Measurements from ENCODE around the gene TLCD1.
"Not testable (repeated sequence)": the region's sequence is repeated elsewhere in the genome, so short reads cannot be mapped to it uniquely, and the experiment has no call there.

TLCD1 gene

DNA sequence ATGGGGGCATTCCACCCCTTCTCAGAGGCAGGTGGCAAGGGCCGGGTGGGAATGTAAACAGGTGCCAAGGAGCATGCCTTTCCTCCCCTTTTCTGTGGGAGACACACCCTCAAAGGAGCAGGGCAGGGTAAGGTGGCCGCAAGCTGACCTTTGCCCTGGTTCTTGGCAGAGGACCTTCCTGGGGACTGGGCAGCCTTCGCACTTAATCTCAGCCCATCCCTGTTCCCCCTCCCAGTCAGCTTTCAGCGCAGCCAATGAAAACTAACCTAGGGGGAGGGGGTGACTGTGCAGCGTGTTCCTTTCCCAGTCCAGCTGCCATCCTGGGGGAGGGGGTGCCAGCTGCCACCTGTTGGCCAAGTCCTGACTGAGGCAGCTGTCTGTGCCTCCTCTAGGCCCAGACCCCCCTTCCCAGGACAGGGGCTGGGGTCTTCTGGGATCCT is 20.6 kb upstream of the TLCD1 start:
- DNase-seq: no peak

DNA sequence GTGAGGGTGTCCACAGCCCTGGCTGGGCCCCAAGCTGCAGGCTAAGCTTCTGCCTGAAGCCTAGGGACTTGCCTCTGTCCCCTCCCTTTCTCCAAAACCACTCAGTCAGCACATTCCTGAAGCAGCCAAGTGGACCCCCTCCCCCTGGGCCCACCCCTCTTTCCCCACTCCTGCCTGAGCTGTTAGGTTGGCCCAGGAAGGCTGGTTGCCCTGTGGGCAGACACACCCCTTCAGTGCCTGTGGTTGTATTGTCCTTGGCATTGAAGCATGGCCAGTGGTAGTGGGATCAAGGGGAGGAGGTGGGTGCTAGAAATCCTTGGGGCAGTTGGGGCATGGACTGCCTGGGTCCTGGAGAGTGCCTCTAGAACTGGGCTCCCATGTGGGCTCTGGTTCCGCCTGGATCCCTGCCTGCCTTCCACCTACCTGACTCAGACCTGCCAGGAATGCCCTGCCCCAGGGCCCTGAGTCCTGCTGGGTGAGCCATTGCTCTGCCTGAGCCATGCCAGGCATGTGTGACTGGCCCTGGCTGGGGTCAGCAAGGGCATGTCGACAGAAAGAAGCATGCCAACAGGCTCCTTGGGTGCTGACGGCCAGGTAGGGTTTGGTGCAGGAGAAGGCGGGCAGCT is 19.9 kb upstream of the TLCD1 start:
- DNase-seq: no peak

DNA sequence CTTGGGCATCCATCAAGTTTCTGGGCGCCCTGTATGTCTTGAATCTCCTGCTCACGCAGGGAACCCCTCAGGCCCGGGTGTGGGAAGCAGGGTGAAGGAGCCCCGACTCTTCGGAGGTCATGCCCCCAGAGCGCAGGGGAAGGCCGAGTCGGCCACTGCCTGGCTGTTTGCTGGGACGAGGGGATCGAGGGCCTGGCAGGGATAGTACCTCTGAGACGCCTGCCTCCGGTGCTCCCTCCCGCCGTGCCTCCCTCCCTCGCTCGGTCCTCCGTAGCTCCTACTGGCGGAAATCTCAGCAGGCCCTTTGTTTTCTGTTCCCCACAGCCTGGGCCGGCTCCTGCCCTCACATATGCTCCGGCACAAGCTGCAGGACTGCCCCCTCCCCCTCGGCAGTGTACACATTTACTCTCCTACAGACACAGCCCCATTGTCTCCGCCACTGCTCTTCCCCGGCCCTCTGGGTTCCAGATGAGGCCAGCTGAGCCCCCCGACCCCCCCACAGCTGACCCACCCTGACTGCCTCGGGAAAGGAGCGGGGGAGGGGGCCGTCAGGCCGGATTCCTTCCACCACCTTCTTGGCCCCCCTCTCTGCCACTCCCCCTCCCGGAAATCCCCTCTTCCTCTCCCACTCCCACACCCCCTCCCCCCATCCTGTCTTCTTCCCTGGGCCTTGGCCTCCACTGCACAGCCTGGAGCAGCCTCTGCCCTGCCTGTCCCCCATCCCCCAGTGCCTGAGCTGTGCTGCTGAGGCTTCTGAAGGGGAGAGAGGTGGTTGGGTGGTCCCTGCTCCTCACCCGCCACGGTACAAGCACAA is 19.1 kb upstream of the TLCD1 start:
- peak in 1 of 4 experiments; percentile 28 for DNase-seq

DNA sequence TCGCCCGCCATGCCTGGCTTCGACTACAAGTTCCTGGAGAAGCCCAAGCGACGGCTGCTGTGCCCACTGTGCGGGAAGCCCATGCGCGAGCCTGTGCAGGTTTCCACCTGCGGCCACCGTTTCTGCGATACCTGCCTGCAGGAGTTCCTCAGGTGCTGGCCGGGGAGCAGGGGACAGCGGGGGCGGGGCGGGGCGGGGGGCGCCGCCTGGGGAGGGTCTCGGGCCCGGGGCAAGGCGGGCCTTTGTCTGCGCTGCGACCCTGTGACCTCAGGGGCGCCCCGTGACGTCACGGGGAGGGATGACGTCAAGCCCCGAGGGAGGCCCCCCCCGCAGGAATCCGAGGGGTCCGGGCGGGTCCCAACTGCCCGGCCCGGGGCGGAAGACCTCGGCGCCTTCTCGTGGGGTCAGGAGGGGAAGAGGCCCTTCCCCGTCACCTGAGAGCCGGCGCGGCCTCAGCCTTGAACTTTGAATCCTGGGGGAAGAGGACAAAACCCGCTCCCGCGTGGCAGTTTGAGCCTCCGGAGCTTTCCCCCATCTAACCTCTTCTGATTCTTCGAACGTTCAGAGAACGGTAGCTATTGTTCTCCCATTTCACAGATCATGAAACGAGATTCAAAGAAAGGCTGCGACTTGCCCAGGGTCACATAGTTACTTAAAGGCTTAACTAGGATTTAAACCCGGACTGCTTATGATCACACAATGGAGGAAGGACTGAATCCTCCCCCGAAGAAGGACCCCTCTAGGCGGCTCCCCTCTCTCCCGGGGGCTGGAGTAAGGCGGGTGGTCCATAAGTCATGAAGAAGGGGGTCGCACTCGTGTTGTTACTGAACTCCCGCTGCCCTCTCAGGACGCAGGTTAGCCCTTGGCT is 18.3 kb upstream of the TLCD1 start:
- DNase-seq: peak in 2 of 4 experiments; percentile 44 to 53

DNA sequence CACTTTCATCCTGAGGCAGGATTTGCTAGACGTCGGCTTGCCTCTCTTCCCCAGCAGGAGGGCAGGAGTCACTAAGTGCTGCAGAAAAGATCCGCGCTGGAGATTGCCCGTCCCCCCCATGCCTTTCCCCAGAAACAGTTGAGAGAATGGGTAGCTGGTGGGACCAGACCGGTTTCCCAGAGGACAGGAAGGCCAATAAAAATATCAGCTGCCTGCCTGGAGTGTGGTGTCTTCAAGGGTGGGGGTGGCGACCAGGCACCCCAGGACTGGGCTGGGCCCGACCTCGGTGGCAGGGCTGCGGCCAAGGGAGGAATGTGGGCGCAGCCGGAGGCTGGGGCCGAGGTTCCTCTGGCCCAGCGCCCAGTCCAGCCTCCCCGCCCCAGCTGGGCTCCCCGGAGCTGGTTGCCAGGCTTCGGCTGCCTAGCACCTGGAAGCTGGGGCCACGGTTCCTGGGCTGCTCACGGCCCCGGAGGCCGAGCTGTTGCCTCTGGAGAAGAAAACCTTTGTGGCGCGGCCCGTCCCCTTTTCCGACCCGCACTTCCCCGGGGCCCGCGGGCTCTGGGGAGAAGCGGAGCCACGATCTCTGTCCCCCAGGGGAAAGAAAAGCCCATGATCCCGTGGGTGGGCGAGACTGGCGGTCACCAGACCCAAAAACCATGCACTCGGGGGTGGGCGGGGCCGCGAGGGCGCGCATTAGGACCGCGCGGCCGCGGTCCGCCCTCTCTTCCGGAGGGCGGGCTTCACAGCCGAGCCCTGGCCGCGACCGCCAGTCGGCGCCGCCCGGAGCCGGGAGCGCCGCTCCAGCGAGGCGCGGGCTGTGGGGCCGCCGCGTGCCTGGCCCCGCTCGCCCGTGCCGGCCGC is 17.4 kb upstream of the TLCD1 start, which contains the start of gene TRAF4:
Gene TRAF4 (plus strand): TSS at position 769 of the 861 bp plus-strand sequence. CDS start 102 bp downstream, outside the sequence.
- peak; percentile 30 to 68 (median 43) for DNase-seq

DNA sequence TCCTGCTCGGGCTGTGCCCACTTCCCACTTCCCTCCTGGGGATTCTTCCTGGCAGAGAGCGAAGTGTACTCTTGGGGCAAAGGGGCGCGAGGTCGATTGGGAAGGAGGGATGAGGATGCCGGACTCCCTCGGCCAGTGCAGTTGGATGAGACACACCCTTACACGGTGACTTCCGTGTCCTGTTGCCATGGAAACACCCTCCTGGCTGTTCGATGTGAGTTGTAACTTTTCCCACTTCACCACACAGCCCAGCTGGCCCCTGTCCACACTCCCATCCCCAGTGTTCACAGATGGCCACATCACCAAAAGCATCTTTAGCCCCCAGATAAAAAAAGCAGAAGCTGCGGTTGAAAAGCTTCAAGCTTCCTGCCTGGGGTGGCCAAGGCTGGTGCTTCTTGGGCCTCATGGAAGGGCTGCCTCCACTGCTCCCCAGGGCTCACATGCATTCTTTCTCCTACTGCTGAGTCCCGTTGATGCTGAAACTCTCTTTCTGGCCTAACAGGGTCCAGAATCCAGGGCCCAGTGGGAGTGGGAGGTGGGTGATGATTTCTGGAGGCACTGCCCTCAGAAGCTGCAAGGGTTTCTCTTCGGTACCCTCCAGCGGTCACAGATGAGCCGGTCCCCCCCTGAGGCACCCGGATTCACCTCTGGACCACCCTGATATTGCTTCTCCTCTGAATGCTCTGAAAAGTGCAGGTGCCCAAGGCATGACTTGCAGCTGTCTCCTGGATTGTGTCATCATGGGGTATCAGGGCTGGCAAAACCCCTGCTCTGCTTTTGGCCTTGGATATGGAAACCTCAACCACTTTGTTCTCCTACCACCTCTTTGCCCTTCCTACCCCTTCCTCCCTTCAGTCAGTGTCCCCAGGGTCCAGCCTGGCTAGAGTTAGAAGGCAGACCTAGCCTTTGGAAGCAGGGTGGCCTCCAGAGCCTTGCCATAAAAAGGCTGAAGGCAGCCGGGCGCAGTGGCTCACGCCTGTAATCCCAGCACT is 15.6 kb upstream of the TLCD1 start:
- DNase-seq: no peak

DNA sequence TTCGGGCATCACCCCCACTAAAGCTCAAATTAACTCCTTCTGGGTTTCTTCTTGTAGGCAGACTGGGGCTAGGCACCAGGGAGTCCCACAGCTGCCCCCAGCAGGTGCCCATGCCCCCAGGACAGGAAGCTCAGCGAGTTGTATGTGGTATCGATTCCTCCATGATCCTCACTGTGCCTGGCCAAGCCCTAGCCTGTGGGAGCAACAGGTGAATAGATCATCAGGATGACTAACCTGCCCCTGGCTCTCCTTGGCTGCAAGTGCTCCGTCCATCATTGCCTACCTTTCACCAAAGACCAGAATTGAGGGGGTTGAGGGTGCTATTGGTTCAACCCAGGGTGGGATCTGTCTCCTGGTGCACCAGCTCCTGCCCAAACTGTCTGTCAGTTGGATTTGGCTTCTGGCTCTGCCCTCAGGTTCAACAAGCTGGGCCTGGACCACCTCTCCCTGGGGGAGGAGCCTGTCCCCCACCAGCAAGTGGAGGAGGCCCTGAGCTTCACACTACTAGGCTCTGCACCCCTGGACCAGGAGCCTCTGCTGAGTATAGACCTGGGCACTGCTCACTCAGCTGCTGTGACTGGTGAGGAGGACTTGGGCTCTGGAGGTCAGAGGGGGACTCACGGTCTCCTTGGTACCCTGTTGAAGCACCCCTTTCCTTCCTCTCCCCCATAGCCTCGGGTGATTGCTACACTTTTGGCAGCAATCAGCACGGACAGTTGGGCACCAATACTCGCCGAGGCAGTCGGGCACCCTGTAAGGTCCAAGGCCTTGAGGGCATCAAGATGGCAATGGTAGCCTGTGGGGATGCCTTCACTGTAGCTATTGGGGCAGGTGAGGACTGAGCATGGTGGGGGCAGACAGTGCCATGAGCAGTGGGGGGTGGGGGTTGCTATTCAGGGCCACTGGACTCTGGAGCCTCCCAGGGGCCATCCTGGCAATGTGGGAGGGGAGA is 14.6 kb upstream of the TLCD1 start:
- no peak for DNase-seq

DNA sequence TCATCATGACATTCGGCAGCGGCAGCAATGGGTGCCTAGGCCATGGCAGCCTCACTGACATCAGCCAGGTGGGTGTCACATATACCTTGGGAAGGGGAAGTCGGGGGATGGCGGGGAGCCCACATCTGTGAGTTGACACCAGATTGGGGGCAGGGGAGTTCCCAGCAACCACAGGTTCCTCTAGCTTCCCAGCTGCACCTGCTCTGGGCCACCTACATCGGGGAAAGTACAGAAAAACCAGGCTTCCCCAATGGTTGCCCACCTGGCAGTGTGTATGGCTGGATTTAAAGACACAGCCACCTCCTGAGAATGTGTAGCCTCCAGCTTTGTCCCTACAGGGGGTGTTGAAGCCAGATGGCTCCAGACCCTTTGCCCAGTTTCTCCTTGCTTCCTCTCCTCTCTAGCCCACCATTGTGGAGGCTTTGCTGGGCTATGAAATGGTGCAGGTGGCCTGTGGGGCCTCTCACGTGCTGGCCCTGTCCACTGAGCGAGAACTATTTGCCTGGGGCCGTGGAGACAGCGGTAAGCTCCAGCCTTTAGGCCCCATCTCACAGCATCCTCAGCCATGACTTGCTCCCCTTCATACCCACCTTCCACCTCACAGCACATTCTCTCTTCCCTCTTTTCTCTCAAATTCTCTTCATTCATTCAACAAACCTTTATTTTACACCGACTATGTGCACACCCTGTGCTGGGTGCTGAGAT is 12.8 kb upstream of the TLCD1 start:
- no peak for DNase-seq

DNA sequence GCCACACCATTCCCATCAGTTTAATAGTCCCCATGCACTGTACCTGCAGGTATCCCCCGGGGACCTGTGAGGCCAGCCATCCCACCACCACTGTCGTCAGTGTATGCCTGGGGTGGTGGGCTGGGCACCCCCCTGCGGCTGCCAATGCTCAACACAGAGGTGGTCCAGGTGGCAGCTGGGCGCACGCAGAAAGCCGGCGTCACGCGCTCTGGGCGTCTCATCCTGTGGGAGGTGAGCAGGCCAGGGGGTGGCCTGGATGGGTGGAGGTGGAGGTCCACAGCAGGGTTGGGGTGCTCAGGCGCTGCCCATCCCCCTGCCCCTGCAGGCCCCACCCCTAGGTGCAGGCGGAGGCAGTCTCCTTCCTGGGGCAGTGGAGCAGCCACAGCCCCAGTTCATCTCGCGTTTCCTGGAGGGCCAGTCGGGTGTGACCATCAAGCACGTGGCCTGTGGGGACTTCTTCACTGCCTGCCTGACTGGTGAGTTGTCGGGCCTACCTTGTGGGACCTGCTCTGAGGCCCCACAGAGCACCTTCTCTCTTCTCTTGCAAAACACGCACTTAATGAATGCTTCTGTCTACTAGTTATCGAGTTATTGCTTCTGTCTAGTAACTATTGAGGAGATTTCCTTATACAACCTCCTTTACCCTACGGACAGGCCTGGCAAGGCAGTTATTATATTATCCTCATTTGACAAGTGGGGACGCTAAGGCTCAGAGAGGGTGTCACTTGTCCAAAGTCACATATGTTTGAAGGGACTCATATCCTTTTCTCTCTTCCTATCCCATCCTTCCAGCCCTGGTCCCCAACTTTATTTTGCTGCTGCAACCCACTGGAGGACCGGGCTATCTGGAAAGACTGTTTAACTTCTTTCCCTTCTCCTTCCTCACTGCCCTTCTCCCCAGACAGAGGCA is 12.0 kb upstream of the TLCD1 start:
- no peak for DNase-seq

DNA sequence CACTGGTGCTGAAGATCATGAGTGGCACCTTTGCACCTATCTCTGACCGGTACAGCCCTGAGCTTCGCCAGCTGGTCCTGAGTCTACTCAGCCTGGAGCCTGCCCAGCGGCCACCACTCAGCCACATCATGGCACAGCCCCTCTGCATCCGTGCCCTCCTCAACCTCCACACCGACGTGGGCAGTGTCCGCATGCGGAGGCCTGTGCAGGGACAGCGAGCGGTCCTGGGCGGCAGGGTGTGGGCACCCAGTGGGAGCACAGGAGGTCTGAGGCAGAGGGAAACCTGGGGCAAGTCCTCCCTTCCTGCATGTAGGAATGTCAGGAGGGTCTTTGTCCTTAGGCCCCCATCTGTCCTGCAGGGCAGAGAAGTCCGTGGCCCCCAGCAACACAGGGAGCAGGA is 11.3 kb upstream of the TLCD1 start:
- no peak for DNase-seq

DNA sequence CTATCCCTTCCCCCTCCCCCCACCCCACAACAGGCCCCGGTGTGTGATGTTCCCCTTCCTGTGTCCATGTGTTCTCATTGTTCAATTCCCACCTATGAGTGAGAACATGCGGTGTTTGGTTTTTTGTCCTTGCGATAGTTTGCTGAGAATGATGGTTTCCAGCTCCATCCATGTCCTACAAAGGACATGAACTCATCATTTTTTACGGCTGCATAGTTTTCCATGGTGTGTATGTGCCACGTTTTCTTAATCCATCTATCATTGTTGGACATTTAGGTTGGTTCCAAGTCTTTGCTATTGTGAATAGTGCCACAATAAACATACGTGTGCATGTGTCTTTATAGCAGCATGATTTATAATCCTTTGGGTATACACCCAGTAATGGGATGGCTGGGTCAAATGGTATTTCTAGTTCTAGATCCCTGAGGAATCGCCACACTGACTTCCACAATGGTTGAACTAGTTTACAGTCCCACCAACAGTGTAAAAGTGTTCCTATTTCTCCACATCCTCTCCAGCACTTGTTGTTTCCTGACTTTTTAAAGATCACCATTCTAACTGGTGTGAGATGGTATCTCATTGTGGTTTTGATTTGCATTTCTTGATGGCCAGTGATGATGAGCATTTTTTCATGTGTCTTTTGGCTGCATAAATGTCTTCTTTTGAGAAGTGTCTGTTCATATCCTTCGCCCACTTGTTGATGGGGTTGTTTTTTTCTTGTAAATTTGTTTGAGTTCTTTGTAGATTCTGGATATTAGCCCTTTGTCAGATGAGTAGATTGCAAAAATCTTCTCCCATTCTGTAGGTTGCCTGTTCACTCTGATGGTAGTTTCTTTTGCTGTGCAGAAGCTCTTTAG is 10.1 kb upstream of the TLCD1 start:
- not testable (repeated sequence) for DNase-seq

DNA sequence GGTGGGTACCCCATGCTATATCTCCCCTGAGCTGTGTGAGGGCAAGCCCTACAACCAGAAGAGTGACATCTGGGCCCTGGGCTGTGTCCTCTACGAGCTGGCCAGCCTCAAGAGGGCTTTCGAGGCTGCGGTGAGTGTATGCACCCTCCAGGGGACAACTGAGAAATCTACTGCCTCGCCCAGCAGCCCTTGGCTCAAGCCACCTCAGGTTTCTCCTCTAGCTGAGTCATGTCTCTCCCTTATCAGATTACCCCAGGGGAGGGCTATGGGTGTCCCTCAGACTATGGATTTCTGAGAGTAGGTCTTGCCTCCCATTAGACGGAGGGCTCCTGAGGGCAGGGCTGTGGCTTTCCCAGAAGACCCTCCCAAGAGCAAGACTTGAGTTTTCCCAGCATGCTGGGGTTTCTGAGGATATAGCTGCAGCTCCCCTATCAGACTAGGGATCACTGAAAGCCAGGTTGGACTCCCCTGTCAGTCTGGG is 9.2 kb upstream of the TLCD1 start:
- DNase-seq: no peak

DNA sequence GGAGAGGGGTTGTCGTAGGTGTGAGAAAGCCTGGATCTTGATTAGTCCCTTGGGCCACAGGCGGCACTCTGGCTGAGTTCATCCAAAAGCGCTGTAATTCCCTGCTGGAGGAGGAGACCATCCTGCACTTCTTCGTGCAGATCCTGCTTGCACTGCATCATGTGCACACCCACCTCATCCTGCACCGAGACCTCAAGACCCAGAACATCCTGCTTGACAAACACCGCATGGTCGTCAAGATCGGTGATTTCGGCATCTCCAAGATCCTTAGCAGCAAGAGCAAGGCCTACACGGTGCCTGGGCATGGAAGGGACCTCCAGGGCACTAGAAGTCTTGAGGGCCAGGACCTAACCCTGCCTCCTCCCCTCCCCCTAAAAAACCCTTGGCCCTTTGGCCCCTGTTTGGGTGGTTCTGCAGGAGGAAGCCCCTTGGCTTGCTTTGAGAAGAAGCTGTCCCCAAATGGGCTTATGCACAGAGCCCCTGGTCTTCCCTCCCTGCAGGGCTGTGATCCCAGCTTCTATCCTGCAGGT is 8.7 kb upstream of the TLCD1 start:
- no peak for DNase-seq

DNA sequence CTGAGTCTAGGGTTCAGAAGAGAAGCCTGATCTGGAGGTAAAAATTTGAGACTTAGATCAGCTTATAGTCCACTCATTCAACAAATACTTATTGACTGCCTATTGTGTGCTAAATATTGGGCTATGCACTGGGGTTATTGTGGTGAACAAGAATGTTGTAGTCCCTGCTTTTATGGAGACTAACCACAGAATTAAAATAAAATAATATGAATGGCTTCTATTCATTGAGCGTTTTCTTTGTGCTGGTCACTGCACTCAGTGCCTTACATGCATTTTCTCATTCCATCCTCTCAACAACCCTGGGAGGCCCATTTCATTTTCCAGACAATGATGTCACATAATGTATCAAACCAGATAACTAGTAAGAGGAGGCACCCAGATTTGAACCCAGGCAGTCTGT is 7.3 kb upstream of the TLCD1 start:
- no peak for DNase-seq

DNA sequence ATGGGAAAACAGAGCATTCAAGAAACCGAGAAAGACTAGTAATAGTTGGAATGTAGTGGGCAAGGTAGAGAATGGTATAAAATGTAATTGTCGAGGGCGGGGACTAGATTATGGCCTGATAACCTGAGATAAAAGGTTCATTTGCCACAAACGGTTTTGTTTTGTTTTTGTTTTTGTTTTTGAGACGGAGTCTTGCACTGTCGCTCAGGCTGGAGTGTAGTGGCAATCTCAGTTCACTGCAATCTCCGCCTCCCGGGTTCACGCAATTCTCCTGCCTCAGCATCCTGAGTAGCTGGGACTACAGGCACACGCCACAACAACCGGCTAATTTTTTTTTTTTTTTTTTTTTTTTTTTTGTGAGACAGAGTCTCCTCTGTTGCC is 3.9 kb upstream of the TLCD1 start:
- no peak for DNase-seq

DNA sequence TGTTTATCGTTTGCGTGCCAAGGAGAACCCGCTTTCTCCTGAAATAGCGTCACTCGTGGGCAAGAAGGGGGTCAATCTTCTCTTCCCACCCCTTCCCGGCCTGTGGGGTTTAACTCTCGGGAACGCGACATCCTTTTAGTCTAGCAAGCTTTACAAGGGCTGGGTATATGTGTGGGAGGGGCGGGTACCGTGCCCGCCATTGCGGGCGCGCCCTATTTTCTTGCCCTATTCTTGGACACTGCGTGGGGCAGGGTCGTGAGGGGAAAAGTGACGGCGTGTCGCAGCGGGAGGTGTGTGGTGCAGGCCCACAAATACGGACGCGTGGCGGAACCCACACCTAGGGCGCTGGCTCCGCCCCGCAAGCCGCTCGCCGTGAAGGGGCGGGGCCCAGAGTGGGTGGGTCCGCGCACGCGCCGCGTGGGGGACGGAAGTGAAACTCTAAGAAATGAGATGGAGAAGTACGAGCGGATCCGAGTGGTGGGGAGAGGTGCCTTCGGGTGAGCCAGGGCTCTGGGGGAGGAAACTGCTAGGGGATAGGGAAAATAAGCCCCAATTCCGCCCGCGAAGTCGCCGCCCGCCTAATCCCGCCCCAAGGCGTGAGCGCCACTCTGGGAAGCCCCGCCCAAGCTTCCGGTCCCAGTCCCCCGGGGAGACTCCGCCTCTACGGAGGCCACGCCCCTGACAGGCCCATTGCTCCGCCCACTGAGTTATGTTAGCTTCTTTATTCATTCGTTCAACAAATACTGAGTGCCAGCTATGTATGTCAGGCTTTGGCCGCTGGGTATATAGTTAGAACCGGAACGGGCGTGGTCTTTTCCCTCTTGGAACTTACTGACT is 2.5 kb upstream of the TLCD1 start, which contains the start of gene NEK8:
Gene NEK8 (plus strand): TSS at position 425 of the 837 bp plus-strand sequence. CDS start 26 bp downstream, at position 451.
- peak; percentile 96 to 99 (median 98) for DNase-seq
